H1 (cell line): Measurements from ENCODE around the gene ITGB4. TPM values are rescaled to one million over a fixed set of nuclear protein-coding genes. Genes with fewer than 3 reads are reported as not detected.

Experiments used
- CTCF ChIA-PET: fragments of 300-600 bp; sonication (Branson Sonifier 250); formaldehyde crosslinking; loops from one replicate; lab custom pipeline; 2021; ENCODE audit not compliant: partially characterized antibody; lab: Charles Lee
- POLR2A ChIA-PET: fragments of 300-600 bp; sonication (Branson Sonifier 250); formaldehyde crosslinking; loops from one replicate; lab custom pipeline; 2021; ENCODE audit warnings: inconsistent platforms; ENCODE audit not compliant: partially characterized antibody; lab: Charles Lee
- DNase-seq, 2 experiments: peaks; one replicate each; pipeline versions ENCODE4 v3.0.0 to v3.0.0-alpha.2; 2010 to 2022; ENCODE audit warnings: low spot score in 2 of 2, low read depth in 1 of 2, mixed read lengths in 1 of 2
- FAIRE-seq: peaks from 2 replicates; lab custom pipeline; 2011; peaks lifted over from hg19 to GRCh38; lab: Jason Lieb, UNC
- H2AFZ ChIP-seq: 2 replicates; pipeline ENCODE4 v1.8.1; 2012; ENCODE audit warnings: low read length, inconsistent platforms
- H2AK5ac ChIP-seq: 2 replicates; pipeline ENCODE4 v1.6.1; 2013; ENCODE audit warnings: low read depth, low read length
- H2BK120ac ChIP-seq: replicated peaks from 2 replicates; pipeline ENCODE3; 2013; ENCODE audit warnings: low read depth, low read length, inconsistent platforms
- H2BK12ac ChIP-seq: 2 replicates; pipeline ENCODE4 v1.6.1; 2013; ENCODE audit warnings: low read depth, low read length
- H2BK15ac ChIP-seq: 2 replicates; pipeline ENCODE4 v1.6.1; 2013; ENCODE audit warnings: low read length
- H2BK20ac ChIP-seq: 2 replicates; pipeline ENCODE4 v1.6.1; 2013; ENCODE audit warnings: low read length
- H2BK5ac ChIP-seq: 2 replicates; pipeline ENCODE4 v1.6.1; 2013; ENCODE audit warnings: low read depth, low read length
- H3K14ac ChIP-seq: 2 replicates; pipeline ENCODE4 v1.6.1; 2013; ENCODE audit warnings: inconsistent platforms; ENCODE audit not compliant: insufficient read length
- H3K18ac ChIP-seq: 2 replicates; pipeline ENCODE4 v1.6.1; 2013; ENCODE audit warnings: low read length; ENCODE audit errors: extremely low read depth
- H3K23ac ChIP-seq: 2 replicates; pipeline ENCODE4 v1.6.1; 2013; ENCODE audit warnings: inconsistent platforms; ENCODE audit not compliant: insufficient read length
- H3K23me2 ChIP-seq: 2 replicates; pipeline ENCODE4 v1.6.1; 2013; ENCODE audit warnings: low read depth, low read length
- H3K27ac ChIP-seq: 2 replicates; pipeline ENCODE4 v1.6.1; 2011; ENCODE audit warnings: low read depth, low read length, inconsistent platforms
- H3K27me3 ChIP-seq, 4 experiments: replicated peaks in 1 of 4; 1 replicate in 1 of 4; 2 replicates in 3 of 4; pipeline versions ENCODE4 v1.6.1 to v1.8.1; 2011 to 2013; ENCODE audit warnings: low read length in 3 of 4, mild to moderate bottlenecking in 3 of 4, inconsistent platforms in 2 of 4, mixed read lengths in 2 of 4, moderate library complexity in 1 of 4; ENCODE audit not compliant: control insufficient read depth in 3 of 4, insufficient read depth in 3 of 4; ENCODE audit errors: extremely low read depth in 1 of 4
- H3K36me3 ChIP-seq, 4 experiments: 2 replicates each; pipeline versions ENCODE4 v1.6.1 to v1.8.1; 2011 to 2013; ENCODE audit warnings: mild to moderate bottlenecking in 4 of 4, low read length in 3 of 4, moderate library complexity in 2 of 4, control low read depth in 1 of 4, inconsistent platforms in 1 of 4; ENCODE audit not compliant: insufficient read depth in 4 of 4, control insufficient read depth in 2 of 4
- H3K4ac ChIP-seq: replicated peaks from 2 replicates; pipeline ENCODE3; 2013; ENCODE audit warnings: low read length, low read depth, mixed read lengths, inconsistent platforms; ENCODE audit not compliant: insufficient read length
- H3K4me1 ChIP-seq, 4 experiments: replicated peaks in 1 of 4; 1 replicate in 1 of 4; 2 replicates in 3 of 4; pipeline versions ENCODE4 v1.6.1 to v1.8.1; 2011 to 2013; ENCODE audit warnings: low read length in 3 of 4, inconsistent platforms in 2 of 4, mixed read lengths in 1 of 4; ENCODE audit not compliant: insufficient read depth in 4 of 4, control insufficient read depth in 3 of 4
- H3K4me2 ChIP-seq, 2 experiments: 2 replicates each; pipeline versions ENCODE4 v1.6.1 to v1.8.1; 2011 to 2013; ENCODE audit warnings: low read depth in 2 of 2, low read length in 2 of 2, control low read depth in 1 of 2, inconsistent platforms in 1 of 2, mild to moderate bottlenecking in 1 of 2; ENCODE audit not compliant: insufficient read depth in 1 of 2
- H3K4me3 ChIP-seq, 4 experiments: fragments of 200-600, 300-600 bp in 1 of 4; sonication (generic), shearing (Covaris generic), sonication (Bioruptor Twin) in 1 of 4; 2 replicates each; pipeline versions ENCODE4 v1.5.1 to v1.8.1; 2011 to 2016; ENCODE audit warnings: low read length in 4 of 4, low read depth in 3 of 4, control low read depth in 2 of 4, inconsistent platforms in 2 of 4, mild to moderate bottlenecking in 2 of 4, mixed read lengths in 1 of 4, moderate library complexity in 1 of 4; ENCODE audit not compliant: insufficient read depth in 2 of 4; ENCODE audit errors: extremely low read depth in 1 of 4
- H3K56ac ChIP-seq: replicated peaks from 2 replicates; pipeline ENCODE3; 2013; ENCODE audit warnings: low read depth, mild to moderate bottlenecking, mixed read lengths, low read length, inconsistent platforms; ENCODE audit not compliant: insufficient read length
- H3K79me1 ChIP-seq: 2 replicates; pipeline ENCODE4 v1.6.1; 2013; ENCODE audit warnings: low read depth, low read length, control low read depth
- H3K79me2 ChIP-seq, 2 experiments: 2 replicates each; pipeline versions ENCODE4 v1.6.1 to v1.8.1; 2012 to 2013; ENCODE audit warnings: low read length in 2 of 2, mild to moderate bottlenecking in 2 of 2, inconsistent platforms in 1 of 2; ENCODE audit not compliant: insufficient read depth in 2 of 2, control insufficient read depth in 1 of 2
- H3K9ac ChIP-seq, 4 experiments: replicated peaks in 1 of 4; 1 replicate in 1 of 4; 2 replicates in 3 of 4; pipeline versions ENCODE4 v1.6.1 to v1.8.1; 2011 to 2013; ENCODE audit warnings: low read depth in 3 of 4, low read length in 3 of 4, control low read depth in 2 of 4, mild to moderate bottlenecking in 2 of 4, moderate library complexity in 2 of 4, inconsistent platforms in 1 of 4; ENCODE audit errors: extremely low read depth in 1 of 4
- H3K9me3 ChIP-seq, 2 experiments: 2 replicates each; pipeline versions ENCODE4 v1.6.1 to v1.8.1; 2012 to 2013; ENCODE audit warnings: mild to moderate bottlenecking in 2 of 2, moderate library complexity in 2 of 2, control low read depth in 1 of 2, inconsistent platforms in 1 of 2, low read depth in 1 of 2, low read length in 1 of 2, mixed read lengths in 1 of 2; ENCODE audit not compliant: insufficient read depth in 2 of 2
- H4K20me1 ChIP-seq, 2 experiments: replicated peaks in 1 of 2; 2 replicates each; pipeline versions ENCODE3 to v1.8.1; 2011 to 2013; ENCODE audit warnings: inconsistent platforms in 2 of 2, low read length in 2 of 2, mild to moderate bottlenecking in 1 of 2; ENCODE audit not compliant: insufficient read depth in 2 of 2, control insufficient read depth in 1 of 2
- H4K5ac ChIP-seq: 2 replicates; pipeline ENCODE4 v1.6.1; 2013; ENCODE audit warnings: low read length, low read depth, mixed read lengths, inconsistent platforms; ENCODE audit not compliant: insufficient read length
- H4K8ac ChIP-seq: 2 replicates; pipeline ENCODE4 v1.8.0; 2013; ENCODE audit warnings: mild to moderate bottlenecking, moderate library complexity, low read length, inconsistent platforms; ENCODE audit not compliant: insufficient read depth; ENCODE audit errors: extremely low read depth
- H4K91ac ChIP-seq: replicated peaks from 2 replicates; pipeline ENCODE3; 2013; ENCODE audit warnings: low read length, mixed read lengths, inconsistent platforms; ENCODE audit not compliant: insufficient read length
- BRCA1 ChIP-seq: IDR thresholded peaks from 2 replicates; pipeline ENCODE4 v1.6.1; 2012; ENCODE audit warnings: low read depth, low read length, improper control_type of control experiment
- CREB1 ChIP-seq: IDR thresholded peaks from 2 replicates; pipeline ENCODE4 v1.6.1; 2012; ENCODE audit warnings: inconsistent platforms
- GTF2F1 ChIP-seq: IDR thresholded peaks from 2 replicates; pipeline ENCODE4 v1.6.1; 2012; ENCODE audit warnings: low read depth, low read length, improper control_type of control experiment, borderline replicate concordance
- RAD21 ChIP-seq, 2 experiments: IDR thresholded peaks in 1 of 2; conservative IDR thresholded peaks in 1 of 2; 2 replicates each; pipeline ENCODE4 v1.6.1; 2011; ENCODE audit warnings: low read depth in 2 of 2, low read length in 2 of 2, improper control_type of control experiment in 1 of 2, inconsistent platforms in 1 of 2, mild to moderate bottlenecking in 1 of 2, moderate library complexity in 1 of 2
- SUZ12 ChIP-seq: fragments of 200-600 bp; sonication (generic); IDR thresholded peaks from 2 replicates; pipeline ENCODE4 v1.6.1; 2012; ENCODE audit warnings: mild to moderate bottlenecking, inconsistent platforms, low read length, moderate library complexity, mixed read lengths
- WGBS, 2 experiments: shearing (Covaris generic) in 1 of 2; methylation state at CpG; one replicate each; pipeline versions ENCODE4 v1.1.6 to v1.1.7; 2013 to 2015; ENCODE audit warnings: low lambda C conversion rate in 2 of 2, mixed read lengths in 2 of 2, inconsistent platforms in 1 of 2, low coverage in 1 of 2, missing lambda C conversion rate in 1 of 2; ENCODE audit not compliant: insufficient replicate concordance in 2 of 2, insufficient coverage in 1 of 2, insufficient read length in 1 of 2; ENCODE audit errors: extremely low coverage in 1 of 2, missing lambda C conversion rate in 1 of 2; 5-methylcytosine and 5-hydroxymethylcytosine counted together
- polyA plus RNA-seq, 7 experiments: library from polyadenylated mRNA; depleted of rRNA in 3 of 7; stranded (reverse) in 5 of 7; unstranded in 2 of 7; fragments of >200 nt in 5 of 7; fragments of 200-250 nt in 2 of 7; gene quantifications; 1 replicate in 5 of 7; 2 replicates in 1 of 7; 4 replicates in 1 of 7; pipeline versions ENCODE4 v1.2.1 to v1.2.3, GENCODE V29; 2011 to 2013; ENCODE audit warnings: missing spikeins in 2 of 7, mixed read lengths in 2 of 7
- total RNA-seq: library from RNA; stranded (reverse); fragmentation: NEBNext Ultra II Directional; extraction: Animal tissue kit (Norgen Biotek cat#: 25700); gene quantifications from 2 replicates; pipeline ENCODE4 v1.2.1, GENCODE V29; 2021

The ITGB4 gene
- total and polyA plus RNA-seq, 2 of the 8 experiments (the other 6 are each of a cell fraction or from before 2014, with no cell fraction given), result 5.2 to 5.6 TPM

GRCh38 chr17:75701288-75701687, 20.0 kb upstream of the ITGB4 start:
- Histone ChIP-seq H3K4me3 (no peak overlapping the region), H2BK15ac (no peak overlapping the region), H3K4me1 (no peaks in the 10 kb centered on the region), H3K4me2 (no peak overlapping the region), H2BK12ac (no peak overlapping the region), H3K36me3 (peaks cover 22 to 54% (median 44%) of the 10 kb centered on the region in 4 experiments), H2BK120ac (no peak overlapping the region), H4K5ac (no peak overlapping the region), H2BK20ac (no peak overlapping the region), H3K27me3 (no peaks in the 10 kb centered on the region), H3K9ac (no peak overlapping the region), H2BK5ac (no peak overlapping the region), H3K79me1 (no peaks in the 10 kb centered on the region; the same call in 1 of the 2 replicates), H3K79me2 (no peaks in the 10 kb centered on the region; a peak in 1 of 4 replicates), H4K20me1 (peaks cover 0 to 6% of the 10 kb centered on the region in 2 experiments), H3K27ac (no peak overlapping the region), H3K56ac (no peak overlapping the region), H3K9me3 (no peaks in the 10 kb centered on the region), H4K8ac (no peak overlapping the region), H3K14ac (no peak overlapping the region), H2AFZ (no peak overlapping the region), H3K23ac (no peak overlapping the region), H3K23me2 (no peaks in the 10 kb centered on the region), H3K18ac (no peak overlapping the region), H3K4ac (no peak overlapping the region), H2AK5ac (no peak overlapping the region), H4K91ac (no peak overlapping the region)
- 92% methylated on average over 10 of the region's 10 CpGs; no CpG with 5 or more reads in 1 of the 2 experiments for WGBS, 2 experiments
- ChIA-PET CTCF (no interaction called here), POLR2A (no interaction called here)
- TF ChIP-seq BRCA1, result no peak
- no peak for TF ChIP-seq SUZ12
- no peak for TF ChIP-seq RAD21 (IDR thresholded peaks at IDR 0.05 in 1 of 2, conservative IDR thresholded peaks at IDR 0.05 in 1 of 2; ENCODE audit: low read depth in 2 of 2, low read length in 2 of 2)
- TF ChIP-seq CREB1, result no peak
- TF ChIP-seq GTF2F1, result no peak
- no peak for FAIRE-seq
- no peak for DNase-seq
